ENCODE data around the gene AMDHD2. TPM values are rescaled to one million over a fixed set of nuclear protein-coding genes. Genes with fewer than 3 reads are reported as not detected.
"Not testable (repeated sequence)": the region's sequence is repeated elsewhere in the genome, so short reads cannot be mapped to it uniquely, and the experiment has no call there.

AMDHD2 gene
- total RNA-seq, 1 experiment from 2014 or later, result 16.1 TPM

- no peaks in the 10 kb centered on the region for H3K36me3 ChIP-seq
- no peaks in the 10 kb centered on the region for H3K9me3 ChIP-seq (replicated peaks)
- no peak overlapping the region for H3K4me3 ChIP-seq
- H3K4me1 ChIP-seq, result peaks cover 4% of the 10 kb centered on the region; the same call in 1 of the 2 replicates
- DNase-seq, result no peak
- no peaks in the 10 kb centered on the region for H3K27me3 ChIP-seq
- no peak overlapping the region for H3K27ac ChIP-seq
Measured at GRCh38 chr16:2529061-2529931, 9.1 kb downstream of the AMDHD2 start.

- peaks cover 4% of the 10 kb centered on the region; the same call in 1 of the 2 replicates for H3K4me1 ChIP-seq
- H3K27ac ChIP-seq, result no peak overlapping the region
- no peak for DNase-seq
- no peaks in the 10 kb centered on the region for H3K36me3 ChIP-seq
- no peaks in the 10 kb centered on the region for H3K9me3 ChIP-seq (replicated peaks)
- no peak overlapping the region for H3K4me3 ChIP-seq
- H3K27me3 ChIP-seq, result no peaks in the 10 kb centered on the region
Measured at GRCh38 chr16:2529961-2530628, 9.9 kb downstream of the AMDHD2 start.

GRCh38 chr16:2530629-2531318 lies 10.6 kb downstream of the AMDHD2 start:
- Histone ChIP-seq H3K36me3 (no peaks in the 10 kb centered on the region), H3K4me1 (peaks cover 10% of the 10 kb centered on the region; the same call in 1 of the 2 replicates), H3K27ac (no peak overlapping the region), H3K4me3 (no peak overlapping the region), H3K27me3 (no peaks in the 10 kb centered on the region), H3K9me3 (replicated peaks) (no peaks in the 10 kb centered on the region)
- DNase-seq, result no peak

GRCh38 chr16:2531371-2531695 lies 11.2 kb downstream of the AMDHD2 start, which contains the start of gene CEMP1:
TSS of gene CEMP1 (minus strand) at chr16:2531408. CDS start at chr16:2531073, 335 bp downstream.
- H3K27ac ChIP-seq, result no peak within 1 kb of the TSS; the same call in 1 of the 2 replicates
- no peak for DNase-seq
- H3K4me3 ChIP-seq, result peak within 1 kb of the TSS; percentile 61
- no peaks in the 10 kb centered on the region for H3K36me3 ChIP-seq
- peaks cover 10% of the 10 kb centered on the region; the same call in 1 of the 2 replicates for H3K4me1 ChIP-seq
- H3K9me3 ChIP-seq (replicated peaks), result no peaks in the 10 kb centered on the region
- H3K27me3 ChIP-seq, result no peaks in the 10 kb centered on the region

- Histone ChIP-seq H3K27ac (no peak overlapping the region; the same call in 1 of the 2 replicates), H3K27me3 (no peaks in the 10 kb centered on the region), H3K4me1 (peaks cover 10% of the 10 kb centered on the region; the same call in 1 of the 2 replicates), H3K36me3 (no peaks in the 10 kb centered on the region), H3K4me3 (peak overlapping the region; percentile 61), H3K9me3 (replicated peaks) (no peaks in the 10 kb centered on the region)
- peak; percentile 95 to 96 for DNase-seq
Measured at GRCh38 chr16:2531696-2532493, 11.7 kb downstream of the AMDHD2 start.

DNA sequence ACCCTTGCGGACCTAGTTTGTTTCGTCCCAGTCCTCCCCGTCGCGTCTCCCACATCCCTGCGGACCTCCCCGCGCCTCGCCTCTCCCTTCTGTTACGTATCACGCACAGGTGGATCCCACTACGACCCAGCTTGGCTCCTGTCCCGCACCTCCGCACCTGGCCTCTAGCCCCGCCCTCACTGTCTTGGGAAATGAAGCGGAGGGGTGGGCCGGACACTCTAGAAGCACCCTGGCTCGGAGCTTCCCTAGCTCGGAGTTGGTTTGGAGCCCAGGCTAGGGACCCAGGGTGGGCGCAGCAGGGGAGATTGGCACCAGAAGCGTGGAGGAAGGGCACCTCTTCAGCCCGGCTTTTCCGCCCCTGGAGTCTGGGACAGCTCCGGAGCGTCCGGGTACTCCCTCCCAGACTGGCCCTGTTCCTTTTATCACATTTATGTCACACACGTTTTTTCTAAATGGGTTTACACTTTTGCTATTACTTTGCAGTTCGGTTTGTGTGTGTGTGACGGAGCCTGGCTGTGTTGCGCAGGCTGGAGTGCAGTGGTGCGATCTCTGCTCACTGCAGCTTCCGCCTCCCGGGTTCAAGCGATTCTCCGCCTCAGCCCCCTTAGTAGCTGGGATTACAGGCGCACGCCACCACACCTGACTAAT lies 12.4 kb downstream of the AMDHD2 start:
- H3K36me3 ChIP-seq, result no peaks in the 10 kb centered on the region
- peak in 1 of 2 experiments; percentile 44 for DNase-seq
- H3K4me1 ChIP-seq, result peaks cover 10% of the 10 kb centered on the region; the same call in 1 of the 2 replicates
- H3K9me3 ChIP-seq (replicated peaks), result no peaks in the 10 kb centered on the region
- H3K4me3 ChIP-seq, result peak overlapping the region; percentile 61
- no peaks in the 10 kb centered on the region for H3K27me3 ChIP-seq
- no peak overlapping the region for H3K27ac ChIP-seq

- H3K27me3 ChIP-seq; DNase-seq; H3K9me3 ChIP-seq (replicated peaks); H3K27ac ChIP-seq; H3K36me3 ChIP-seq: not testable (repeated sequence)
- Histone ChIP-seq H3K4me3 (peak overlapping the region; percentile 61), H3K4me1 (peaks cover 10% of the 10 kb centered on the region; the same call in 1 of the 2 replicates)
Measured at GRCh38 chr16:2533142-2533755, 13.1 kb downstream of the AMDHD2 start.

- H3K4me3 ChIP-seq, result no peak overlapping the region
- H3K27me3 ChIP-seq, result no peaks in the 10 kb centered on the region
- H3K27ac ChIP-seq, result no peak overlapping the region
- H3K4me1 ChIP-seq, result peaks cover 10% of the 10 kb centered on the region; the same call in 1 of the 2 replicates
- DNase-seq, result peak in 1 of 2 experiments; percentile 1
- no peaks in the 10 kb centered on the region for H3K36me3 ChIP-seq
- H3K9me3 ChIP-seq (replicated peaks), result no peaks in the 10 kb centered on the region
Measured at GRCh38 chr16:2533912-2534311, 13.7 kb downstream of the AMDHD2 start.

- H3K9me3 ChIP-seq (replicated peaks); DNase-seq; H3K27ac ChIP-seq; H3K27me3 ChIP-seq; H3K36me3 ChIP-seq; H3K4me3 ChIP-seq: not testable (repeated sequence)
- H3K4me1 ChIP-seq, result peaks cover 10% of the 10 kb centered on the region; the same call in 1 of the 2 replicates
Measured at GRCh38 chr16:2534335-2534734, 14.2 kb downstream of the AMDHD2 start.

- Histone ChIP-seq H3K27ac (no peak overlapping the region), H3K27me3 (no peaks in the 10 kb centered on the region), H3K4me3 (no peak overlapping the region), H3K4me1 (peaks cover 10% of the 10 kb centered on the region; the same call in 1 of the 2 replicates), H3K9me3 (replicated peaks) (no peaks in the 10 kb centered on the region), H3K36me3 (no peaks in the 10 kb centered on the region)
- peak; percentile 63 to 70 for DNase-seq
Measured at GRCh38 chr16:2535625-2536013, 15.4 kb downstream of the AMDHD2 start.

GRCh38 chr16:2537451-2538379 lies 17.5 kb downstream of the AMDHD2 start, which contains the start of gene PDPK1:
TSS of gene PDPK1 (plus strand) at chr16:2538021. CDS start at chr16:2538113, 92 bp downstream.
- Histone ChIP-seq H3K36me3 (no peaks in the 10 kb centered on the region), H3K27ac (no peak within 1 kb of the TSS; the same call in 1 of the 2 replicates), H3K4me3 (peak within 1 kb of the TSS; percentile 68), H3K4me1 (peaks cover 7% of the 10 kb centered on the region; the same call in 1 of the 2 replicates), H3K9me3 (replicated peaks) (no peaks in the 10 kb centered on the region), H3K27me3 (no peaks in the 10 kb centered on the region)
- peak; percentile 90 to 93 for DNase-seq

- DNase-seq; H3K27ac ChIP-seq; H3K9me3 ChIP-seq (replicated peaks); H3K4me1 ChIP-seq; H3K36me3 ChIP-seq; H3K4me3 ChIP-seq; H3K27me3 ChIP-seq: not testable (repeated sequence)
Measured at GRCh38 chr16:2539192-2539844, 19.1 kb downstream of the AMDHD2 start.

All from SJCRH30 (cell line).